ENCODE data around the gene KDF1. TPM values are rescaled to one million over a fixed set of nuclear protein-coding genes. Genes with fewer than 3 reads are reported as not detected.

The KDF1 gene
- total and polyA plus RNA-seq, 2 of the 13 experiments (the other 11 are each of a cell fraction or from before 2014, with no cell fraction given), result 1.9 to 4.9 TPM

DNA sequence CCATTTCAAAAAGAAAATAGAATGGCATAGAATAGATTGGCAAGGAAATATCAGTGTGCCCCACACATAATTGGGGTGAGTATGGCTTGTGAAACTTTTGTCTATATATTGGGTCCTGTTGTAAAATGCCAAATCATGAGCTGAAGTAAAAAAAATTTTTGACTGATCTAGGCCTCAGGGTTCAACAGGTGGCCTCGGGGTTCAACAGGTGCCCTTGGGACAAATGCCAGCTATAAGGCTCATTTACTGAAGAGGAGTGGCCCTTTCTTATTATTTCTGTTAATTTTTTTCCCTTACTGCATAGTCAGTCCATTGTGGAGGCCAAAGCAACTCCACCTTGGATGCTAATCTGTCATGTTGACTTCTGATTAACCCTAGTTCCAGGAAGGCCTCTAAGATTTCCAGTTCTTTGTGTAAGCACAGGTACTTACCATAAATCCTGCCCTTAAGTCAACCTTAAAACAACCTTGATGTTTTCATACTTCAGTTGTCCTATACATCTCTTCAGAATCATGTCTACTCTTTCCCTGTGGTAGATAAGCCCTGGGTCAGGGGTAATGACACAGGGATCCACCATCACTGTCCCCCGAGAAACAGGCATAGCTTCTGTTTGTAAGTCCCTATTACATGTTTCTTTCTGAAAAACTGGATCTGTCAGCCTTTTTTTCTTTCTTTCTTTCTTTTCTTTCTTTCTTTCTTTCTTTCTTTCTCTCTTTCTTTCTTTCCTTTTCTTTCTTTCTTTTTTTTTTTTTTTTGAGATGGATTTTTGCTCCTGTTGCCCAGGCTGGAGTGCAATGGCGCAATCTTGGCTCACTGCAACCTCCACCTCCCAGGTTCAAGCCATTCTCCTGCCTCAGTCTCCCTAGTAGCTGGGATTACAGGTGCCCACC is 16.6 kb upstream of the KDF1 start:
- no TSS peak for BruUV-seq (replicated peaks)
- ChIA-PET POLR2A (interaction anchor here (0.8 to 1.6 kb wide), 5 partner anchors 10 to 63 kb away, joined by 3 to 6 read pairs (median 4); no protein-coding TSS in a partner anchor), CTCF (ENCODE audit: low intra/inter-chr PET ratio, low total read pairs) (no interaction called here)
- Histone ChIP-seq H3K4me2 (ENCODE audit: low read depth, low read length) (no peak overlapping the region), H3K4me1 (ENCODE audit: insufficient read depth, low read length) (peaks cover 38% of the 10 kb centered on the region), H3K9ac (ENCODE audit: insufficient read depth, low read depth, low read length) (no peak overlapping the region), H3K9me3 (ENCODE audit: low read length) (no peaks in the 10 kb centered on the region), H3K79me2 (ENCODE audit: insufficient read depth, low read length) (no peaks in the 10 kb centered on the region), H3K36me3 (replicated peaks in 1 of 2; ENCODE audit: control insufficient read depth in 1 of 2, insufficient read depth in 2 of 2, low read length in 2 of 2) (no peaks in the 10 kb centered on the region), H3K4me3 (replicated peaks in 1 of 3; ENCODE audit: insufficient read depth in 1 of 3, low read depth in 2 of 3, low read length in 3 of 3) (no peak overlapping the region), H3K27ac (ENCODE audit: extremely low read length, insufficient read depth, low read length) (no peak overlapping the region), H2AFZ (ENCODE audit: low read length) (no peak overlapping the region), H4K20me1 (ENCODE audit: insufficient read depth, low read length) (no peaks in the 10 kb centered on the region), H3K27me3 (ENCODE audit: control insufficient read depth in 1 of 2, insufficient read depth in 2 of 2, low read length in 2 of 2) (no peaks in the 10 kb centered on the region)
- intact Hi-C loops (cut with micrococcal nuclease; ENCODE audit: unreplicated experiment) (no loop called here), in situ Hi-C loops (cut with HindIII; ENCODE audit: extremely low pct_ligation_motif_present, low pct_unique_long_range_greater_than_20kb) (no loop called here)
- 33% methylated on average over 3 of the region's 3 CpGs for WGBS (ENCODE audit: low lambda C conversion rate)
- TF ChIP-seq, protein P1, sequence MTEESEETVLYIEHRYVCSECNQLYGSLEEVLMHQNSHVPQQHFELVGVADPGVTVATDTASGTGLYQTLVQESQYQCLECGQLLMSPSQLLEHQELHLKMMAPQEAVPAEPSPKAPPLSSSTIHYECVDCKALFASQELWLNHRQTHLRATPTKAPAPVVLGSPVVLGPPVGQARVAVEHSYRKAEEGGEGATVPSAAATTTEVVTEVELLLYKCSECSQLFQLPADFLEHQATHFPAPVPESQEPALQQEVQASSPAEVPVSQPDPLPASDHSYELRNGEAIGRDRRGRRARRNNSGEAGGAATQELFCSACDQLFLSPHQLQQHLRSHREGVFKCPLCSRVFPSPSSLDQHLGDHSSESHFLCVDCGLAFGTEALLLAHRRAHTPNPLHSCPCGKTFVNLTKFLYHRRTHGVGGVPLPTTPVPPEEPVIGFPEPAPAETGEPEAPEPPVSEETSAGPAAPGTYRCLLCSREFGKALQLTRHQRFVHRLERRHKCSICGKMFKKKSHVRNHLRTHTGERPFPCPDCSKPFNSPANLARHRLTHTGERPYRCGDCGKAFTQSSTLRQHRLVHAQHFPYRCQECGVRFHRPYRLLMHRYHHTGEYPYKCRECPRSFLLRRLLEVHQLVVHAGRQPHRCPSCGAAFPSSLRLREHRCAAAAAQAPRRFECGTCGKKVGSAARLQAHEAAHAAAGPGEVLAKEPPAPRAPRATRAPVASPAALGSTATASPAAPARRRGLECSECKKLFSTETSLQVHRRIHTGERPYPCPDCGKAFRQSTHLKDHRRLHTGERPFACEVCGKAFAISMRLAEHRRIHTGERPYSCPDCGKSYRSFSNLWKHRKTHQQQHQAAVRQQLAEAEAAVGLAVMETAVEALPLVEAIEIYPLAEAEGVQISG (CRISPR knock-in tag; IDR thresholded peaks at IDR 0.05), result no peak
- TF ChIP-seq ZNF7 (CRISPR knock-in tag; IDR thresholded peaks at IDR 0.05) (no peak), ATF1 (CRISPR knock-in tag; IDR thresholded peaks at IDR 0.05) (no peak), SOX13 (IDR thresholded peaks at IDR 0.05) (no peak), SOX13 (CRISPR knock-in tag; conservative IDR thresholded peaks at IDR 0.05 in 1 of 2, IDR thresholded peaks at IDR 0.05 in 1 of 2) (peak in 1 of 2 experiments; percentile 12; a peak in 1 of 4 replicates), RARA (CRISPR knock-in tag; IDR thresholded peaks at IDR 0.05) (peak; percentile 11; the same call in 1 of the 2 replicates), LCORL (IDR thresholded peaks at IDR 0.05) (no peak), LCORL (CRISPR knock-in tag; IDR thresholded peaks at IDR 0.05) (no peak), NCOA2 (CRISPR knock-in tag; IDR thresholded peaks at IDR 0.05) (peak; percentile 74)
- FAIRE-seq (no peak), DNase-seq (ENCODE audit: low spot score) (no peak), ATAC-seq (no peak)
